A673 (cell line): Measurements from ENCODE around the gene SCN9A. TPM values are rescaled to one million over a fixed set of nuclear protein-coding genes. Genes with fewer than 3 reads are reported as not detected.
A peak's percentile ranks its signal among the peaks of the same experiment; 100 is the strongest.

Source experiments
- BruUV-seq: library from RNA; stranded (reverse); fragments of 400-500 nt; replicated peaks from 2 replicates; lab custom pipeline; 2021; lab: Mats Ljungman, UMichigan
- CTCF ChIA-PET: fragments of 300-600 bp; sonication (Branson Sonifier 250); formaldehyde crosslinking; loops from one replicate; lab custom pipeline; 2022; ENCODE audit warnings: antibody characterized with exemption; lab: Charles Lee
- POLR2A ChIA-PET: fragments of 300-600 bp; sonication (Branson Sonifier 250); formaldehyde crosslinking; loops from one replicate; lab custom pipeline; 2022; ENCODE audit warnings: antibody characterized with exemption; ENCODE audit not compliant: low non-redundant PET; lab: Charles Lee
- DNase-seq: peaks from one replicate; pipeline ENCODE4 v3.0.0-alpha.2; 2015; ENCODE audit warnings: low spot score
- H3K27ac ChIP-seq: fragments of 200-600 bp; sonication (generic); 2 replicates; pipeline ENCODE4 v1.5.1; 2016; ENCODE audit warnings: mixed run types, low read depth, mild to moderate bottlenecking, mixed read lengths, antibody characterized with exemption, low read length; ENCODE audit not compliant: poor library complexity, severe bottlenecking
- H3K27me3 ChIP-seq: fragments of 200-600 bp; sonication (generic); replicated peaks from 2 replicates; pipeline ENCODE4 v1.6.1; 2017; ENCODE audit warnings: mixed run types, low read depth, mild to moderate bottlenecking, mixed read lengths, antibody characterized with exemption, low read length; ENCODE audit not compliant: insufficient read depth, poor library complexity
- H3K36me3 ChIP-seq: fragments of 200-600 bp; sonication (generic); 2 replicates; pipeline ENCODE4 v1.6.1; 2016; ENCODE audit warnings: mixed run types, mild to moderate bottlenecking, mixed read lengths, antibody characterized with exemption, low read length; ENCODE audit not compliant: insufficient read depth, poor library complexity, severe bottlenecking
- H3K4me1 ChIP-seq: fragments of 200-600 bp; sonication (generic); 2 replicates; pipeline ENCODE4 v1.6.1; 2017; ENCODE audit warnings: mixed run types, mild to moderate bottlenecking, mixed read lengths, antibody characterized with exemption, low read length; ENCODE audit not compliant: insufficient read depth, poor library complexity, severe bottlenecking
- H3K4me3 ChIP-seq: fragments of 200-600 bp; sonication (generic); 2 replicates; pipeline ENCODE4 v1.5.1; 2016; ENCODE audit warnings: low read depth, mixed run types, mild to moderate bottlenecking, mixed read lengths, low read length; ENCODE audit not compliant: poor library complexity, severe bottlenecking
- H3K9me3 ChIP-seq: fragments of 200-600 bp; sonication (generic); 2 replicates; pipeline ENCODE4 v1.6.1; 2016; ENCODE audit warnings: mixed run types, low read depth, mild to moderate bottlenecking, mixed read lengths, antibody characterized with exemption, low read length; ENCODE audit not compliant: poor library complexity, severe bottlenecking
- EZH2 ChIP-seq: fragments of 200-600 bp; sonication (generic); IDR thresholded peaks from 2 replicates; pipeline ENCODE4 v1.6.1; 2017; ENCODE audit warnings: borderline replicate concordance, low read depth, mild to moderate bottlenecking, mixed read lengths, antibody characterized with exemption, low read length; ENCODE audit not compliant: poor library complexity, severe bottlenecking
- intact Hi-C: fragments of 100-400 bp; cut with micrococcal nuclease; formaldehyde crosslinking; loops from one replicate; pipeline ENCODE4 v1.10.0; 2022; ENCODE audit not compliant: unreplicated experiment
- total RNA-seq: library from RNA; stranded (reverse); gene quantifications from 2 replicates; pipeline ENCODE4 v1.2.3, GENCODE V29; 2021
- TF ChIP-seq, protein P1 (sequence below): fragments of 300-800, 200-600 bp; sonication (generic); conservative IDR thresholded peaks from 2 replicates; pipeline ENCODE4 v1.5.1; 2017; ENCODE audit warnings: low read depth, mild to moderate bottlenecking, antibody characterized with exemption, low read length, moderate library complexity, mixed read lengths

SCN9A gene
- total RNA-seq, 1 experiment from 2014 or later: 3.5 TPM

DNA sequence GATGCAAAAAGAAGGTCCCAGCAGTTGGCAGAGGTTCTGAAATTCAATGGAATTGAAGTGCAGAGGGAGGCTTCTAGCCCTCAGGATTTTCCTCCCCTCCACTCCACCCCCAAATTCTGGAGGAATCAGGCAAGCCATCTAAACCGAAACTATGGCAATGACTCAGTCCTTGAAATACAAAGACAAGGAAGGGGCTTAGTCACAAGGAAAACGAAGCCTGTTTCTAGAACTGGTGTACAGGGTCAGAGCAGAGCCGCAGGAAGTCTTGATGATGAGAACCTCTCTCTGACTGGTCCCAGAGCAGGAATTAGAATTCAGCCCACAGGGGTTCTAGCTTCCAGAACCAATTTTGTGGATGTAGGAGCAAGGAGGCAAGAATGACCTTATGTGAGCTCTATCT, 136.2 kb downstream of the SCN9A start:
- Histone ChIP-seq H3K36me3 (no peaks in the 10 kb centered on the region), H3K27ac (no peak overlapping the region), H3K4me1 (no peaks in the 10 kb centered on the region), H3K9me3 (no peaks in the 10 kb centered on the region), H3K27me3 (no peaks in the 10 kb centered on the region), H3K4me3 (no peak overlapping the region)
- BruUV-seq: no TSS peak
- ChIA-PET CTCF (no interaction called here), POLR2A (no interaction called here)
- peak; percentile 57 for DNase-seq
- intact Hi-C loops: no loop called here
- TF ChIP-seq EZH2: no peak
- TF ChIP-seq, protein P1, sequence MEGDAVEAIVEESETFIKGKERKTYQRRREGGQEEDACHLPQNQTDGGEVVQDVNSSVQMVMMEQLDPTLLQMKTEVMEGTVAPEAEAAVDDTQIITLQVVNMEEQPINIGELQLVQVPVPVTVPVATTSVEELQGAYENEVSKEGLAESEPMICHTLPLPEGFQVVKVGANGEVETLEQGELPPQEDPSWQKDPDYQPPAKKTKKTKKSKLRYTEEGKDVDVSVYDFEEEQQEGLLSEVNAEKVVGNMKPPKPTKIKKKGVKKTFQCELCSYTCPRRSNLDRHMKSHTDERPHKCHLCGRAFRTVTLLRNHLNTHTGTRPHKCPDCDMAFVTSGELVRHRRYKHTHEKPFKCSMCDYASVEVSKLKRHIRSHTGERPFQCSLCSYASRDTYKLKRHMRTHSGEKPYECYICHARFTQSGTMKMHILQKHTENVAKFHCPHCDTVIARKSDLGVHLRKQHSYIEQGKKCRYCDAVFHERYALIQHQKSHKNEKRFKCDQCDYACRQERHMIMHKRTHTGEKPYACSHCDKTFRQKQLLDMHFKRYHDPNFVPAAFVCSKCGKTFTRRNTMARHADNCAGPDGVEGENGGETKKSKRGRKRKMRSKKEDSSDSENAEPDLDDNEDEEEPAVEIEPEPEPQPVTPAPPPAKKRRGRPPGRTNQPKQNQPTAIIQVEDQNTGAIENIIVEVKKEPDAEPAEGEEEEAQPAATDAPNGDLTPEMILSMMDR: no peak

DNA sequence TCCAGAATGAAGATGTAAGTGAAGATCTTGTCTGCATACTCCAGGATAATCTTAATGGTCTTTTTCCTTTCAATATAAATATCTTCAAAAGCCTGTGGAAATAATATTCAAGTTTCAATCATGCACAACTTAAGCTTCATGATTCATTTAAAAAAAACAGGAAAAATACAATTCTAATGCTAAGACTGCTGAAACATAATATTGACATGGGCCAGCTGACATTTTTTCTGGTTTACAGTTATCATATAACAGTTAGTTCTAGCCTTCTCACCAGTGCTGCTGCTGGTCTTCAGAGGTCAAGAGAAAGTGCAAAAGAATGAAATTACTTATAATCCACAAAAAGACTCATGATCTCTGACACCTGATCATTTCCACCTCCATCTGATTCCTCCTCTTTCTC, 137.6 kb downstream of the SCN9A start:
- Histone ChIP-seq H3K4me3 (no peak overlapping the region), H3K36me3 (no peaks in the 10 kb centered on the region), H3K4me1 (no peaks in the 10 kb centered on the region), H3K9me3 (no peaks in the 10 kb centered on the region), H3K27ac (no peak overlapping the region), H3K27me3 (no peaks in the 10 kb centered on the region)
- TF ChIP-seq, protein P1: no peak
- no peak for TF ChIP-seq EZH2
- no peak for DNase-seq
- intact Hi-C loops: no loop called here
- POLR2A ChIA-PET: no interaction called here
- no TSS peak for BruUV-seq
- CTCF ChIA-PET: no interaction called here

DNA sequence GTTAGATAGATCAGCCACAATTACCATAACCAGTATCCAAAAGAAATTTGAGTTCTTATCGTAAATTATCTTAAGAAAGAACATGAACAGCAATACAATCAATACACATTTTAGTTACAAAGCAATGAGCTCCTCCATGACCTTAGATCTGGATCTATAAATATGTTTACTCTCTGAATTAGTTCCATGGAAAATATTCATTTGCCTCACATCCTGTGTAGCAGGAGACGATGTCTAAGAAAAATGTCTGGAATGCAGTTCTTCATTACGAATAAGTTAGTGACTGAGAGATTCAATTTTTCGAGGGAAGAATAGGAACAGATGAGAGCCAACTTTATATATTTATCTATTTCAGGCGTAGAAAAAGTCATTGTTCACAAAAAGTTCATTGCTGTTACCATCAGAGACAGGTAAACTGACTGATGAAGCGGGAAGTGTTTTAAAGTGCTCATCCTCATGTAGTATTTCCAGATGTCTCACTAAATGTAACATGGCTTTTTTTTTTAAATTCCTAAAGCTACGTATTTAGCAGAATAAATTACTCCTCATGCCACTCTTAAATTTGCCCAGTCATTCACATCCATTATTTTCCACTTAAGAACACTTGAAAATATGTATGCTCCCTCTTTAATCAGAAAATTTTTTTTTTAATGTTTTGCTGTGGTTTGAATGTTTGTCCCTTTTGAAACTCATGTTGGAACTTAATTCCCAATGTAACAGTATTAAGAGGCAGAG, 141.5 kb downstream of the SCN9A start:
- intact Hi-C loops: no loop called here
- Histone ChIP-seq H3K27me3 (no peaks in the 10 kb centered on the region), H3K9me3 (no peaks in the 10 kb centered on the region), H3K27ac (no peak overlapping the region), H3K36me3 (no peaks in the 10 kb centered on the region), H3K4me3 (no peak overlapping the region), H3K4me1 (no peaks in the 10 kb centered on the region)
- CTCF ChIA-PET: no interaction called here
- BruUV-seq: no TSS peak
- POLR2A ChIA-PET: no interaction called here
- DNase-seq: peak; percentile 42
- no peak for TF ChIP-seq EZH2
- TF ChIP-seq, protein P1: no peak
